Bronchial epithelial cell (primary cell): ENCODE data around the gene AOPEP. TPM values are rescaled to one million over a fixed set of nuclear protein-coding genes. Genes with fewer than 3 reads are reported as not detected.

Source experiments
- DNase-seq: peaks from one replicate; pipeline ENCODE4 v3.0.0-alpha.2; 2010; ENCODE audit warnings: low read depth
- FAIRE-seq: peaks from 2 replicates; lab custom pipeline; 2011; peaks lifted over from hg19 to GRCh38; lab: Jason Lieb, UNC
- H3K27me3 ChIP-seq: 2 replicates; pipeline ENCODE4 v1.5.1; 2011; ENCODE audit warnings: low read length; ENCODE audit not compliant: control insufficient read depth, insufficient read depth
- H3K36me3 ChIP-seq: 2 replicates; pipeline ENCODE4 v1.5.1; 2011; ENCODE audit warnings: low read length; ENCODE audit not compliant: control insufficient read depth, insufficient read depth
- H3K4me3 ChIP-seq: 2 replicates; pipeline ENCODE4 v1.5.1; 2011; ENCODE audit warnings: mild to moderate bottlenecking, low read depth, low read length, control low read depth
- CTCF ChIP-seq: IDR thresholded peaks from 2 replicates; pipeline ENCODE4 v1.5.1; 2011; ENCODE audit warnings: mild to moderate bottlenecking, moderate library complexity, low read length, control low read depth, inconsistent platforms; ENCODE audit not compliant: insufficient read depth, severe bottlenecking
- total RNA-seq: library from RNA; depleted of rRNA; stranded (reverse); fragments of >200 nt; gene quantifications from 2 replicates; pipeline ENCODE4 v1.2.1, GENCODE V29; 2014

The AOPEP gene
- total RNA-seq, 1 donor from 2014 or later = 91.1 TPM

- DNase-seq (no peak), FAIRE-seq (no peak)
- Histone ChIP-seq H3K36me3 (no peaks in the 10 kb centered on the region), H3K27me3 (no peaks in the 10 kb centered on the region), H3K4me3 (no peak overlapping the region)
- TF ChIP-seq CTCF = no peak
Measured at GRCh38 chr9:94995048-94995693, 268.7 kb downstream of the AOPEP start.

GRCh38 chr9:94996641-94997040, 270.1 kb downstream of the AOPEP start:
- no peak for DNase-seq
- no peak for FAIRE-seq
- no peak for TF ChIP-seq CTCF

GRCh38 chr9:94997727-94998126, 271.2 kb downstream of the AOPEP start:
- no peaks in the 10 kb centered on the region for H3K27me3 ChIP-seq
- FAIRE-seq (no peak), DNase-seq (no peak)
- no peak overlapping the region for H3K4me3 ChIP-seq
- H3K36me3 ChIP-seq = no peaks in the 10 kb centered on the region
- TF ChIP-seq CTCF = no peak

More at GRCh38 chr9:94996641-94997040, 270.1 kb downstream of the AOPEP start:
- H3K36me3 ChIP-seq = no peaks in the 10 kb centered on the region
- H3K27me3 ChIP-seq = no peaks in the 10 kb centered on the region
- no peak overlapping the region for H3K4me3 ChIP-seq

GRCh38 chr9:94999832-95000231, 273.3 kb downstream of the AOPEP start:
- no peak for TF ChIP-seq CTCF
- Histone ChIP-seq H3K36me3 (no peaks in the 10 kb centered on the region), H3K4me3 (no peak overlapping the region), H3K27me3 (no peaks in the 10 kb centered on the region)
- DNase-seq (no peak), FAIRE-seq (no peak)

- no peak for TF ChIP-seq CTCF
- no peaks in the 10 kb centered on the region for H3K27me3 ChIP-seq
- FAIRE-seq = no peak
Measured at GRCh38 chr9:95000821-95001220, 274.3 kb downstream of the AOPEP start.

GRCh38 chr9:95001720-95002119, 275.2 kb downstream of the AOPEP start:
- no peak for TF ChIP-seq CTCF
- Histone ChIP-seq H3K36me3 (no peaks in the 10 kb centered on the region), H3K4me3 (no peak overlapping the region), H3K27me3 (no peaks in the 10 kb centered on the region)
- no peak for FAIRE-seq
- DNase-seq = no peak

More at GRCh38 chr9:95000821-95001220, 274.3 kb downstream of the AOPEP start:
- no peaks in the 10 kb centered on the region for H3K36me3 ChIP-seq
- DNase-seq = no peak
- no peak overlapping the region for H3K4me3 ChIP-seq
